HepG2 (cell line): Measurements from ENCODE around the gene KRT2. TPM values are rescaled to one million over a fixed set of nuclear protein-coding genes. Genes with fewer than 3 reads are reported as not detected.

Experiments
- FOXA1 ChIP-seq, 2 experiments: fragments of 450-650 bp in 1 of 2; sonication (generic) in 1 of 2; formaldehyde crosslinking in 1 of 2; IDR thresholded peaks; 2 replicates each; pipeline versions ENCODE4 v1.4.0 to v1.6.1; 2016 to 2020; ENCODE audit warnings: missing genetic modification reagents in 1 of 2
- HNRNPLL ChIP-seq: fragments of 200-400 bp; formaldehyde crosslinking; IDR thresholded peaks from 2 replicates; pipeline ENCODE4 v1.6.1; 2017; ENCODE audit warnings: mild to moderate bottlenecking, low read depth, low read length; ENCODE audit not compliant: poor library complexity, severe bottlenecking
- NR2F1 ChIP-seq, 2 experiments: fragments of 450-650 bp in 1 of 2; formaldehyde crosslinking in 1 of 2; IDR thresholded peaks; 2 replicates each; pipeline versions ENCODE4 v1.5.0 to v1.6.1; 2016 to 2020; ENCODE audit warnings: mild to moderate bottlenecking in 1 of 2, missing compliant biosample characterization in 1 of 2, missing genetic modification reagents in 1 of 2, moderate library complexity in 1 of 2
- PTBP1 ChIP-seq: fragments of 200-400 bp; formaldehyde crosslinking; IDR thresholded peaks from 2 replicates; pipeline ENCODE4 v1.6.1; 2018; ENCODE audit warnings: low read length, low read depth; ENCODE audit not compliant: poor library complexity, severe bottlenecking
- RFX1 ChIP-seq: fragments of 450-650 bp; IDR thresholded peaks from 2 replicates; pipeline ENCODE4 v1.6.1; 2017
- ZNF484 ChIP-seq: sonication (generic); formaldehyde crosslinking; IDR thresholded peaks from 2 replicates; pipeline ENCODE4 v1.5.1; 2020; ENCODE audit warnings: mild to moderate bottlenecking, low read depth, missing genetic modification reagents, borderline replicate concordance
- ZNF652 ChIP-seq: IDR thresholded peaks from 2 replicates; pipeline ENCODE4 v1.6.1; 2016; ENCODE audit warnings: low read depth, borderline replicate concordance
- polyA plus RNA-seq, 8 experiments: library from polyadenylated mRNA; depleted of rRNA in 3 of 8; stranded (reverse) in 7 of 8; unstranded in 1 of 8; fragments of >200 nt; fragmentation: Illumina TruSeq in 4 of 8; extraction: Trizol in 4 of 8; gene quantifications; 2 replicates each; pipeline versions ENCODE4 v1.2.1 to v1.2.3, GENCODE V29; 2011 to 2016; ENCODE audit warnings: low read depth in 4 of 8, missing spikeins in 1 of 8, mixed read lengths in 1 of 8; ENCODE audit not compliant: insufficient read depth in 1 of 8
- total RNA-seq, 5 experiments: library from RNA; depleted of rRNA; stranded (reverse); fragments of >200 nt; fragmentation: Illumina TruSeq; extraction: Trizol; gene quantifications; 2 replicates each; pipeline ENCODE4 v1.2.3, GENCODE V29; 2016; ENCODE audit warnings: low read depth in 1 of 5
- TF ChIP-seq, protein P1 (sequence below): sonication (generic); formaldehyde crosslinking; IDR thresholded peaks from 2 replicates; pipeline ENCODE4 v1.4.0; 2020; ENCODE audit warnings: missing genetic modification reagents, borderline replicate concordance
- TF ChIP-seq, protein P2 (sequence below): sonication (generic); formaldehyde crosslinking; IDR thresholded peaks from 2 replicates; pipeline ENCODE4 v1.5.0; 2020; ENCODE audit warnings: missing genetic modification reagents
- TF ChIP-seq, protein P3 (sequence below): sonication (generic); formaldehyde crosslinking; IDR thresholded peaks from 2 replicates; pipeline ENCODE4 v1.4.0; 2020; ENCODE audit warnings: low read depth, mild to moderate bottlenecking, missing genetic modification reagents
- TF ChIP-seq, protein P4 (sequence below): sonication (generic); formaldehyde crosslinking; IDR thresholded peaks from 2 replicates; pipeline ENCODE4 v1.4.0; 2020; ENCODE audit warnings: missing genetic modification reagents, mild to moderate bottlenecking, borderline replicate concordance

The KRT2 gene
- total and polyA plus RNA-seq, 2 of the 13 experiments (the other 11 are each of a cell fraction or from before 2014, with no cell fraction given), result not detected

DNA sequence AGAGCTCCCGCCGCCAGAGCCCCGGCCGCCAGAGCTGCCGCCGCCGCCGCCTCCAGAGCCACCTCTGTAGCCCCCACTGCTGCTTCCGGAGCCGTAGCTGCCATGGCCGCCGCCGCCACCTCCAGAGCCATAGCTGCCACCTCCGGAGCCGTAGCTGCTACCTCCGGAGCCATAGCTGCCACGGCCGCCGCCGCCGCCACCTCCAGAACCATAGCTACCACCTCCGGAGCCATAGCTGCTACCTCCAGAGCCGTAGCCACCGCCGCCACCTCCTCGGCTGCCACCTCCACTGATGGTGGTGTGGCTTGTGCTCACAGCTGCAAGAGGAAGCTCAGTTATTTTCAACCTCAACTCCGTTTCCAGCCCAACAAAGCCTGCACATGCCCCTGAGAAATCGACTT, 23.3 kb upstream of the KRT2 start (continued):
- TF ChIP-seq, protein P1, sequence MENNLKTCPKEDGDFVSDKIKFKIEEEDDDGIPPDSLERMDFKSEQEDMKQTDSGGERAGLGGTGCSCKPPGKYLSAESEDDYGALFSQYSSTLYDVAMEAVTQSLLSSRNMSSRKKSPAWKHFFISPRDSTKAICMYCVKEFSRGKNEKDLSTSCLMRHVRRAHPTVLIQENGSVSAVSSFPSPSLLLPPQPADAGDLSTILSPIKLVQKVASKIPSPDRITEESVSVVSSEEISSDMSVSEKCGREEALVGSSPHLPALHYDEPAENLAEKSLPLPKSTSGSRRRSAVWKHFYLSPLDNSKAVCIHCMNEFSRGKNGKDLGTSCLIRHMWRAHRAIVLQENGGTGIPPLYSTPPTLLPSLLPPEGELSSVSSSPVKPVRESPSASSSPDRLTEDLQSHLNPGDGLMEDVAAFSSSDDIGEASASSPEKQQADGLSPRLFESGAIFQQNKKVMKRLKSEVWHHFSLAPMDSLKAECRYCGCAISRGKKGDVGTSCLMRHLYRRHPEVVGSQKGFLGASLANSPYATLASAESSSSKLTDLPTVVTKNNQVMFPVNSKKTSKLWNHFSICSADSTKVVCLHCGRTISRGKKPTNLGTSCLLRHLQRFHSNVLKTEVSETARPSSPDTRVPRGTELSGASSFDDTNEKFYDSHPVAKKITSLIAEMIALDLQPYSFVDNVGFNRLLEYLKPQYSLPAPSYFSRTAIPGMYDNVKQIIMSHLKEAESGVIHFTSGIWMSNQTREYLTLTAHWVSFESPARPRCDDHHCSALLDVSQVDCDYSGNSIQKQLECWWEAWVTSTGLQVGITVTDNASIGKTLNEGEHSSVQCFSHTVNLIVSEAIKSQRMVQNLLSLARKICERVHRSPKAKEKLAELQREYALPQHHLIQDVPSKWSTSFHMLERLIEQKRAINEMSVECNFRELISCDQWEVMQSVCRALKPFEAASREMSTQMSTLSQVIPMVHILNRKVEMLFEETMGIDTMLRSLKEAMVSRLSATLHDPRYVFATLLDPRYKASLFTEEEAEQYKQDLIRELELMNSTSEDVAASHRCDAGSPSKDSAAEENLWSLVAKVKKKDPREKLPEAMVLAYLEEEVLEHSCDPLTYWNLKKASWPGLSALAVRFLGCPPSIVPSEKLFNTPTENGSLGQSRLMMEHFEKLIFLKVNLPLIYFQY, result no peak
- TF ChIP-seq ZNF652 (CRISPR knock-in tag), result no peak
- TF ChIP-seq PTBP1, result no peak
- TF ChIP-seq, protein P2, sequence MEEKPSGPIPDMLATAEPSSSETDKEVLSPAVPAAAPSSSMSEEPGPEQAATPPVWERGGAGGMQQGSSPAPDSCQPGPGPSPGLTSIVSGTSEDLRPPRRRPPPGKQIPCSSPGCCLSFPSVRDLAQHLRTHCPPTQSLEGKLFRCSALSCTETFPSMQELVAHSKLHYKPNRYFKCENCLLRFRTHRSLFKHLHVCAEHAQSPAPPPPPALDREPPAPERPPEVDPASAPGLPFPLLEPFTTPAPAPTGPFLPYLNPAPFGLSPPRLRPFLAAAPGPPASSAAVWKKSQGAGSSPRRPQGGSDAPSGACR, result no peak
- TF ChIP-seq HNRNPLL, result no peak
- no peak for TF ChIP-seq RFX1
- TF ChIP-seq, protein P3, sequence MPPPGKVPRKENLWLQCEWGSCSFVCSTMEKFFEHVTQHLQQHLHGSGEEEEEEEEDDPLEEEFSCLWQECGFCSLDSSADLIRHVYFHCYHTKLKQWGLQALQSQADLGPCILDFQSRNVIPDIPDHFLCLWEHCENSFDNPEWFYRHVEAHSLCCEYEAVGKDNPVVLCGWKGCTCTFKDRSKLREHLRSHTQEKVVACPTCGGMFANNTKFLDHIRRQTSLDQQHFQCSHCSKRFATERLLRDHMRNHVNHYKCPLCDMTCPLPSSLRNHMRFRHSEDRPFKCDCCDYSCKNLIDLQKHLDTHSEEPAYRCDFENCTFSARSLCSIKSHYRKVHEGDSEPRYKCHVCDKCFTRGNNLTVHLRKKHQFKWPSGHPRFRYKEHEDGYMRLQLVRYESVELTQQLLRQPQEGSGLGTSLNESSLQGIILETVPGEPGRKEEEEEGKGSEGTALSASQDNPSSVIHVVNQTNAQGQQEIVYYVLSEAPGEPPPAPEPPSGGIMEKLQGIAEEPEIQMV (CRISPR knock-in tag), result no peak
- TF ChIP-seq NR2F1 (CRISPR knock-in tag; IDR thresholded peaks at IDR 0.05), result no peak
- TF ChIP-seq FOXA1 (IDR thresholded peaks at IDR 0.05), result no peak
- TF ChIP-seq FOXA1 (CRISPR knock-in tag; IDR thresholded peaks at IDR 0.05), result no peak
- TF ChIP-seq ZNF484, result no peak
- TF ChIP-seq, protein P4, sequence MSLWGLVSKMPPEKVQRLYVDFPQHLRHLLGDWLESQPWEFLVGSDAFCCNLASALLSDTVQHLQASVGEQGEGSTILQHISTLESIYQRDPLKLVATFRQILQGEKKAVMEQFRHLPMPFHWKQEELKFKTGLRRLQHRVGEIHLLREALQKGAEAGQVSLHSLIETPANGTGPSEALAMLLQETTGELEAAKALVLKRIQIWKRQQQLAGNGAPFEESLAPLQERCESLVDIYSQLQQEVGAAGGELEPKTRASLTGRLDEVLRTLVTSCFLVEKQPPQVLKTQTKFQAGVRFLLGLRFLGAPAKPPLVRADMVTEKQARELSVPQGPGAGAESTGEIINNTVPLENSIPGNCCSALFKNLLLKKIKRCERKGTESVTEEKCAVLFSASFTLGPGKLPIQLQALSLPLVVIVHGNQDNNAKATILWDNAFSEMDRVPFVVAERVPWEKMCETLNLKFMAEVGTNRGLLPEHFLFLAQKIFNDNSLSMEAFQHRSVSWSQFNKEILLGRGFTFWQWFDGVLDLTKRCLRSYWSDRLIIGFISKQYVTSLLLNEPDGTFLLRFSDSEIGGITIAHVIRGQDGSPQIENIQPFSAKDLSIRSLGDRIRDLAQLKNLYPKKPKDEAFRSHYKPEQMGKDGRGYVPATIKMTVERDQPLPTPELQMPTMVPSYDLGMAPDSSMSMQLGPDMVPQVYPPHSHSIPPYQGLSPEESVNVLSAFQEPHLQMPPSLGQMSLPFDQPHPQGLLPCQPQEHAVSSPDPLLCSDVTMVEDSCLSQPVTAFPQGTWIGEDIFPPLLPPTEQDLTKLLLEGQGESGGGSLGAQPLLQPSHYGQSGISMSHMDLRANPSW (CRISPR knock-in tag), result no peak
- TF ChIP-seq, all 625 proteins: peak for 0
